Erythroblast (primary cell): ENCODE data around the gene TMEM8B.

Experiments
- DNase-seq, 2 experiments: peaks; one replicate each; lab custom pipeline; 2025; lab: John Stamatoyannopoulos, UW
- GATA1 ChIP-seq: IDR thresholded peaks from 2 replicates; pipeline ENCODE4 v1.6.1; 2011; ENCODE audit warnings: low read depth, mild to moderate bottlenecking, control low read depth, low read length, moderate library complexity
- POLR2A ChIP-seq: IDR thresholded peaks from 2 replicates; pipeline ENCODE4 v1.6.1; 2011; ENCODE audit warnings: mild to moderate bottlenecking, low read length

Gene TMEM8B

GRCh38 chr9:35797311-35798109 lies 31.5 kb upstream of the TMEM8B start:
- no peak for TF ChIP-seq GATA1
- TF ChIP-seq POLR2A: no peak
- DNase-seq: peak in 1 of 2 experiments; percentile 23

GRCh38 chr9:35798658-35799374 lies 30.2 kb upstream of the TMEM8B start:
- no peak for TF ChIP-seq GATA1
- no peak for TF ChIP-seq POLR2A
- peak; percentile 73 to 83 for DNase-seq

- TF ChIP-seq POLR2A: no peak
- TF ChIP-seq GATA1: no peak
- no peak for DNase-seq
These were observed 28.5 kb upstream of the TMEM8B start for GRCh38 chr9:35800530-35800929.

GRCh38 chr9:35801328-35802128 lies 27.5 kb upstream of the TMEM8B start:
- no peak for TF ChIP-seq GATA1
- no peak for TF ChIP-seq POLR2A
- no peak for DNase-seq

GRCh38 chr9:35806101-35806500 lies 22.9 kb upstream of the TMEM8B start:
- DNase-seq: no peak
- TF ChIP-seq GATA1 (no peak), POLR2A (no peak)

- TF ChIP-seq GATA1: no peak
- no peak for TF ChIP-seq POLR2A
- no peak for DNase-seq
These were observed 20.6 kb upstream of the TMEM8B start for GRCh38 chr9:35808433-35808832.

- TF ChIP-seq POLR2A (no peak), GATA1 (no peak)
- DNase-seq: no peak
These were observed 18.9 kb upstream of the TMEM8B start for GRCh38 chr9:35810122-35810521.

GRCh38 chr9:35811381-35812024 lies 17.5 kb upstream of the TMEM8B start:
- TF ChIP-seq GATA1 (no peak), POLR2A (no peak)
- DNase-seq: no peak

GRCh38 chr9:35812025-35812602 lies 16.9 kb upstream of the TMEM8B start, which contains the start of gene SPAG8:
TSS of gene SPAG8 (minus strand) at chr9:35812262. CDS start at chr9:35812147, 115 bp downstream.
- TF ChIP-seq GATA1 (no peak), POLR2A (peak; percentile 48)
- DNase-seq: peak; percentile 94 to 96

- peak; percentile 58 to 75 for DNase-seq
- TF ChIP-seq GATA1: no peak
- TF ChIP-seq POLR2A: no peak
These were observed 15.5 kb upstream of the TMEM8B start for GRCh38 chr9:35813434-35814105.

GRCh38 chr9:35814106-35814840 lies 14.8 kb upstream of the TMEM8B start:
- DNase-seq: peak; percentile 80 to 81
- no peak for TF ChIP-seq GATA1
- no peak for TF ChIP-seq POLR2A
